ENCODE measurements around the gene TBC1D23. TPM values are rescaled to one million over a fixed set of nuclear protein-coding genes. Genes with fewer than 3 reads are reported as not detected.
"Not testable (repeated sequence)": the region's sequence is repeated elsewhere in the genome, so short reads cannot be mapped to it uniquely, and the experiment has no call there.

TBC1D23 gene
- total and polyA plus RNA-seq, 7 experiments from 2014 or later: 14.0 to 42.4 (median 31.9) TPM

GRCh38 chr3:100261485-100261903 lies 702 bp downstream of the TBC1D23 start:
- H3K27ac ChIP-seq (ENCODE audit: low read depth, low read length): peak overlapping the region; percentile 89
- Mint-ChIP-seq H3K27me3 (no peaks in the 10 kb centered on the region), H3K36me3 (peaks cover 0 to 6% (median 0%) of the 10 kb centered on the region in 5 donors), H3K4me3 (peak overlapping the region; percentile 90 to 100 (median 94)), H3K27ac (peak overlapping the region; percentile 97 to 100 (median 99)), H3K4me1 (peaks cover 38 to 80% (median 68%) of the 10 kb centered on the region in 7 donors), H3K9me3 (no peaks in the 10 kb centered on the region)
- peaks cover 10 to 20% of the 10 kb centered on the region in 2 donors for H3K4me1 ChIP-seq (ENCODE audit: control insufficient read depth in 2 of 2, insufficient read depth in 2 of 2, low read length in 2 of 2)
- peak in 1 of 9 donors; percentile 8 for DNase-seq
- no peak for ATAC-seq
- CTCF ChIA-PET: interaction anchor here (0.6 to 0.7 kb wide), 2 partner anchors 189 to 335 kb away, joined by 3 to 4 read pairs; no protein-coding TSS in a partner anchor
- H3K27me3 ChIP-seq (ENCODE audit: control insufficient read depth in 2 of 2, insufficient read depth in 2 of 2, low read length in 2 of 2): no peaks in the 10 kb centered on the region
- POLR2A ChIA-PET: interaction anchor here (1.2 to 2.0 kb wide), 4 partner anchors 140 to 1360 kb away, joined by 3 to 9 read pairs (median 4); partner anchors contain the start of genes CMSS1, DCBLD2 and LNP1
- no peaks in the 10 kb centered on the region for H3K9me3 ChIP-seq (ENCODE audit: control insufficient read depth in 2 of 3, low read length in 3 of 3)
- H3K4me3 ChIP-seq (ENCODE audit: low read length): peak overlapping the region; percentile 92
- intact Hi-C loops (cut with micrococcal nuclease): loop anchor here (2.0 to 10.0 kb wide), 7 partner anchors 73 to 1737 kb away; partner anchors contain the start of genes DCBLD2 (in 2 of the 2), CLDND1 (in 1 of the 2), CPOX (in 1 of the 2) and NIT2 (in 1 of the 2)
- H3K36me3 ChIP-seq (ENCODE audit: control insufficient read depth in 2 of 3, insufficient read depth in 3 of 3, low read length in 3 of 3): no peaks in the 10 kb centered on the region

DNA sequence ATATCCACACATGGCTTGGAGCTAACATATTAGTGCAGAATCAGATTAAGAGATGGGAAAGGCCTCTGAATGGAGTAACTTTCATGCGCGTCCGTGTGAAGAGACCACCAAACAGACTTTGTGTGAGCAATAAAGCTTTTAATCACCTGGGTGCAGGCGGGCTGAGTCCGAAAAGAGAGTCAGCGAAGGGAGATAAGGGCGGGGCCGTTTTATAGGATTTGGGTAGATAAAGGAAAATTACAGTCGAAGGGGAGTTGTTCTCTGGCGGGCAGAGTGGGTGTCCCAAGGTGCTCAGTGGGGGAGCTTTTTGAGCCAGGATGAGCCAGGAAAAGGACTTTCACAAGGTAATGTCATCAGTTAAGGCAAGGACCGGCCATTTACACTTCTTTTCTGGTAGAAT lies 2.1 kb downstream of the TBC1D23 start:
- Mint-ChIP-seq H3K4me3 (peak overlapping the region in 9 of 10 donors; percentile 3 to 84 (median 33)), H3K4me1 (peaks cover 37 to 79% (median 63%) of the 10 kb centered on the region in 7 donors), H3K27ac (peak overlapping the region in 2 of 9 donors; percentile 16 to 44)
- H3K4me3 ChIP-seq (ENCODE audit: low read length); ATAC-seq; H3K27ac ChIP-seq (ENCODE audit: low read depth, low read length); H3K27me3 Mint-ChIP-seq; H3K9me3 Mint-ChIP-seq; H3K27me3 ChIP-seq (ENCODE audit: control insufficient read depth in 2 of 2, insufficient read depth in 2 of 2, low read length in 2 of 2); H3K9me3 ChIP-seq (ENCODE audit: control insufficient read depth in 2 of 3, low read length in 3 of 3); POLR2A ChIA-PET; DNase-seq; H3K36me3 Mint-ChIP-seq; H3K36me3 ChIP-seq (ENCODE audit: control insufficient read depth in 2 of 3, insufficient read depth in 3 of 3, low read length in 3 of 3): not testable (repeated sequence)
- intact Hi-C loops (cut with micrococcal nuclease): loop anchor here (5.0 to 10.0 kb wide), 3 partner anchors 1361 to 1738 kb away; partner anchors contain the start of genes DCBLD2 (in 2 of the 2), CLDND1 (in 1 of the 2) and ZBTB11 (in 1 of the 2)
- CTCF ChIA-PET: interaction anchor here (1.0 kb wide), 1 partner anchor 138 kb away, joined by 4 read pairs; the partner anchor contains the start of gene LNP1
- peaks cover 10 to 20% of the 10 kb centered on the region in 2 donors for H3K4me1 ChIP-seq (ENCODE audit: control insufficient read depth in 2 of 2, insufficient read depth in 2 of 2, low read length in 2 of 2)

GRCh38 chr3:100263583-100263982 lies 2.8 kb downstream of the TBC1D23 start:
- ATAC-seq: no peak
- Mint-ChIP-seq H3K4me3 (peak overlapping the region in 6 of 10 donors; percentile 7 to 84 (median 40)), H3K27me3 (no peaks in the 10 kb centered on the region), H3K9me3 (no peaks in the 10 kb centered on the region), H3K27ac (peak overlapping the region in 3 of 9 donors; percentile 6 to 78 (median 56)), H3K36me3 (peaks cover 0 to 6% (median 0%) of the 10 kb centered on the region in 5 donors), H3K4me1 (peaks cover 39 to 81% (median 66%) of the 10 kb centered on the region in 7 donors)
- H3K27ac ChIP-seq (ENCODE audit: low read depth, low read length): no peak overlapping the region
- H3K4me3 ChIP-seq (ENCODE audit: low read length): no peak overlapping the region
- no peaks in the 10 kb centered on the region for H3K36me3 ChIP-seq (ENCODE audit: control insufficient read depth in 2 of 3, insufficient read depth in 3 of 3, low read length in 3 of 3)
- ChIA-PET POLR2A (no interaction called here), CTCF (no interaction called here)
- H3K27me3 ChIP-seq (ENCODE audit: control insufficient read depth in 2 of 2, insufficient read depth in 2 of 2, low read length in 2 of 2): no peaks in the 10 kb centered on the region
- H3K4me1 ChIP-seq (ENCODE audit: control insufficient read depth in 2 of 2, insufficient read depth in 2 of 2, low read length in 2 of 2): peaks cover 10 to 20% of the 10 kb centered on the region in 2 donors
- no peak for DNase-seq
- H3K9me3 ChIP-seq (ENCODE audit: control insufficient read depth in 2 of 3, low read length in 3 of 3): no peaks in the 10 kb centered on the region
- intact Hi-C loops (cut with micrococcal nuclease): loop anchor here (5.0 to 10.0 kb wide), 3 partner anchors 1361 to 1739 kb away; partner anchors contain the start of genes DCBLD2 (in 2 of the 2), CLDND1 (in 1 of the 2) and ZBTB11 (in 1 of the 2)

GRCh38 chr3:100264242-100264641 lies 3.5 kb downstream of the TBC1D23 start:
- H3K27ac ChIP-seq (ENCODE audit: low read depth, low read length): no peak overlapping the region
- H3K4me1 ChIP-seq (ENCODE audit: control insufficient read depth in 2 of 2, insufficient read depth in 2 of 2, low read length in 2 of 2): peaks cover 10 to 20% of the 10 kb centered on the region in 2 donors
- ATAC-seq (no peak), DNase-seq (no peak)
- H3K4me3 ChIP-seq (ENCODE audit: low read length): no peak overlapping the region
- H3K27me3 ChIP-seq (ENCODE audit: control insufficient read depth in 2 of 2, insufficient read depth in 2 of 2, low read length in 2 of 2): no peaks in the 10 kb centered on the region
- H3K36me3 ChIP-seq (ENCODE audit: control insufficient read depth in 2 of 3, insufficient read depth in 3 of 3, low read length in 3 of 3): no peaks in the 10 kb centered on the region
- Mint-ChIP-seq H3K4me1 (peaks cover 39 to 82% (median 67%) of the 10 kb centered on the region in 7 donors), H3K27me3 (no peaks in the 10 kb centered on the region), H3K27ac (peak overlapping the region in 2 of 9 donors; percentile 4 to 22), H3K4me3 (peak overlapping the region in 6 of 10 donors; percentile 7 to 44 (median 36)), H3K36me3 (peaks cover 0 to 6% (median 0%) of the 10 kb centered on the region in 5 donors), H3K9me3 (no peaks in the 10 kb centered on the region)
- H3K9me3 ChIP-seq (ENCODE audit: control insufficient read depth in 2 of 3, low read length in 3 of 3): no peaks in the 10 kb centered on the region
- intact Hi-C loops (cut with micrococcal nuclease): loop anchor here (1.0 to 10.0 kb wide), 4 partner anchors 445 to 1739 kb away; partner anchors contain the start of genes DCBLD2 (in 2 of the 2), CLDND1 (in 1 of the 2), TFG (in 1 of the 2) and ZBTB11 (in 1 of the 2)
- ChIA-PET POLR2A (interaction anchor here (1.2 kb wide), 1 partner anchor 446 kb away, joined by 3 read pairs; the partner anchor contains the start of gene CMSS1), CTCF (no interaction called here)

DNA sequence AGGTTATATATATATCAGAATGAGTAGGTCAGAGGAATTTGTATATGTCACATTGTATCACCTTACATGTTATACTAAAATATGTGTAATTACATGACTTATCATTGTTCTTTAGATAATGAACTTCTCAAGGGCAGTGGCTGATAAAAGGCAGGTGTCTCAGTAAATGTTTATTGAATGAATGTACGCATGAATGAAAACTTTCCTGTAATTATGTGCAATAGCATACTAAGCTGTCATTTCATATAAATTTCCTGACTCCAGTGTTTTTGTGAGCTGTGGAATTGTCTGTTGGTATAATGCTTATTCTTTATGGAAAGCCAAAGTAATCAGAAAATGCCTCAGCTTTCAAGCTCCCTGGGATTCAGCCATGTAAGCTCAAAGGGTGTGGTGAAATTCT lies 4.2 kb downstream of the TBC1D23 start:
- peaks cover 34 to 80% (median 62%) of the 10 kb centered on the region in 7 donors for H3K4me1 Mint-ChIP-seq

GRCh38 chr3:100266531-100266930 lies 5.7 kb downstream of the TBC1D23 start:
- ChIA-PET POLR2A (no interaction called here), CTCF (no interaction called here)
- H3K27me3 ChIP-seq (ENCODE audit: control insufficient read depth in 2 of 2, insufficient read depth in 2 of 2, low read length in 2 of 2): no peaks in the 10 kb centered on the region
- no peaks in the 10 kb centered on the region for H3K36me3 ChIP-seq (ENCODE audit: control insufficient read depth in 2 of 3, insufficient read depth in 3 of 3, low read length in 3 of 3)
- no peak overlapping the region for H3K27ac Mint-ChIP-seq
- no peak for ATAC-seq
- intact Hi-C loops (cut with micrococcal nuclease): loop anchor here in 1 of 2 donors (10.0 kb wide), 1 partner anchor 1742 kb away; the partner anchor contains the start of gene CLDND1
- no peak overlapping the region for H3K4me3 Mint-ChIP-seq
- H3K9me3 ChIP-seq (ENCODE audit: control insufficient read depth in 2 of 3, low read length in 3 of 3): no peaks in the 10 kb centered on the region
- H3K27me3 Mint-ChIP-seq: no peaks in the 10 kb centered on the region
- H3K4me1 ChIP-seq (ENCODE audit: control insufficient read depth in 2 of 2, insufficient read depth in 2 of 2, low read length in 2 of 2): peaks cover 6 to 12% of the 10 kb centered on the region in 2 donors
- H3K4me1 Mint-ChIP-seq: peaks cover 36 to 77% (median 60%) of the 10 kb centered on the region in 7 donors
- no peak for DNase-seq
- no peak overlapping the region for H3K4me3 ChIP-seq (ENCODE audit: low read length)
- H3K27ac ChIP-seq (ENCODE audit: low read depth, low read length): no peak overlapping the region
- no peaks in the 10 kb centered on the region for H3K9me3 Mint-ChIP-seq
- H3K36me3 Mint-ChIP-seq: no peaks in the 10 kb centered on the region

More for the DNA sequence above, 4.2 kb downstream of the TBC1D23 start:
- Histone ChIP-seq H3K4me3 (ENCODE audit: low read length) (no peak overlapping the region), H3K4me1 (ENCODE audit: control insufficient read depth in 2 of 2, insufficient read depth in 2 of 2, low read length in 2 of 2) (peaks cover 10 to 17% of the 10 kb centered on the region in 2 donors), H3K9me3 (ENCODE audit: control insufficient read depth in 2 of 3, low read length in 3 of 3) (no peaks in the 10 kb centered on the region), H3K27me3 (ENCODE audit: control insufficient read depth in 2 of 2, insufficient read depth in 2 of 2, low read length in 2 of 2) (no peaks in the 10 kb centered on the region), H3K27ac (ENCODE audit: low read depth, low read length) (no peak overlapping the region), H3K36me3 (ENCODE audit: control insufficient read depth in 2 of 3, insufficient read depth in 3 of 3, low read length in 3 of 3) (no peaks in the 10 kb centered on the region)
- Mint-ChIP-seq H3K36me3 (peaks cover 0 to 6% (median 0%) of the 10 kb centered on the region in 5 donors), H3K4me3 (peak overlapping the region in 1 of 10 donors; percentile 39), H3K9me3 (no peaks in the 10 kb centered on the region), H3K27ac (peak overlapping the region in 2 of 9 donors; percentile 25 to 55), H3K27me3 (no peaks in the 10 kb centered on the region)
- CTCF ChIA-PET: interaction anchor here (0.6 kb wide), 1 partner anchor 432 kb away, joined by 6 read pairs; no protein-coding TSS in a partner anchor
- POLR2A ChIA-PET: interaction anchor here (1.2 kb wide), 1 partner anchor 447 kb away, joined by 3 read pairs; the partner anchor contains the start of gene CMSS1
- intact Hi-C loops (cut with micrococcal nuclease): loop anchor here in 1 of 2 donors (10.0 kb wide), 1 partner anchor 1740 kb away; the partner anchor contains the start of gene CLDND1
- DNase-seq (no peak), ATAC-seq (no peak)
